Measurements from ENCODE around the gene FXYD1.

The FXYD1 gene

GRCh38 chr19:35165200-35166058, 26.8 kb downstream of the FXYD1 start:
- DNase-seq, result no peak

GRCh38 chr19:35166100-35167063, 27.8 kb downstream of the FXYD1 start:
- no peak for DNase-seq

DNA sequence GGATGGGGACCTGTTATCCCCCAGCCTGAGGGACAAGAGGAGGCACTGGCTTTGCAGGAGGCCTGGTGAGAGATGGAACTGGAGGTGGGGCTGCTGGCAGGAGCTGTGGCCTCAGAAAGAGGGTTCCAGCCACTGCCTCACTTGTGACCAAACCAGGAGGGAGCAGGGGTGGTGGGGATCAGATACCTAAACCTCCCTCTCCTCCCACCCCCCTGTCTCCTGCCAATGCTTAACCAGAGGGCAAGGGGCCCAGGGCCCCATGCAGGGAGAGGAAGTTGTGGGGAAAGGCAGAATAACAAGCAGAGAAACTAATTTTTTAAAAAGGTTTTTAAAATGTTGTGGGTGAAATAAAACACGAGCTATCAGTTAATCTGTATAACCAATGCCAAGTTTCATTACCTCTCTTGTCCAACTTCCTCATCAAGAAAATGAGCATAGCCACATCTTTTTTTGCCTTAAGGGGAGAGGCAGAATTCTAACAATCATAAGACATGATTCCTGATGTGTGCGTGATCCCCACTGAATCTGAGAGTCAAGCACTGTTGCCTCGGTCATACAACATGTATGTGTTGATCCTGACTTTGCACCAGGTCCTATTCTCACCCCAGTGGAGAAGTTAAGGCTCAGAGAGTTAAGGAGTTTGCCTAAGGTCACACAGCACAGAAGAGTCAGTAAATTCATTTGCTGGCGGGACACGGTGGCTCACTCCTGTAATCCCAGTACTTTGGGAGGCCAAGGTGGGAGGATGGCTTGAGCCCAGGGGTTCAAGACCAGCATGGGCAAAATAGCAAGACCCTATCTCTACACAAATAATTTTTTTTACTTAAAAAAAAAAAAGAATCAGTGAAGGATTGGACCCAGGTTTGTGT, 28.9 kb downstream of the FXYD1 start:
- DNase-seq, result no peak

- DNase-seq, result no peak
These were observed 29.6 kb downstream of the FXYD1 start for GRCh38 chr19:35168196-35168595.

DNA sequence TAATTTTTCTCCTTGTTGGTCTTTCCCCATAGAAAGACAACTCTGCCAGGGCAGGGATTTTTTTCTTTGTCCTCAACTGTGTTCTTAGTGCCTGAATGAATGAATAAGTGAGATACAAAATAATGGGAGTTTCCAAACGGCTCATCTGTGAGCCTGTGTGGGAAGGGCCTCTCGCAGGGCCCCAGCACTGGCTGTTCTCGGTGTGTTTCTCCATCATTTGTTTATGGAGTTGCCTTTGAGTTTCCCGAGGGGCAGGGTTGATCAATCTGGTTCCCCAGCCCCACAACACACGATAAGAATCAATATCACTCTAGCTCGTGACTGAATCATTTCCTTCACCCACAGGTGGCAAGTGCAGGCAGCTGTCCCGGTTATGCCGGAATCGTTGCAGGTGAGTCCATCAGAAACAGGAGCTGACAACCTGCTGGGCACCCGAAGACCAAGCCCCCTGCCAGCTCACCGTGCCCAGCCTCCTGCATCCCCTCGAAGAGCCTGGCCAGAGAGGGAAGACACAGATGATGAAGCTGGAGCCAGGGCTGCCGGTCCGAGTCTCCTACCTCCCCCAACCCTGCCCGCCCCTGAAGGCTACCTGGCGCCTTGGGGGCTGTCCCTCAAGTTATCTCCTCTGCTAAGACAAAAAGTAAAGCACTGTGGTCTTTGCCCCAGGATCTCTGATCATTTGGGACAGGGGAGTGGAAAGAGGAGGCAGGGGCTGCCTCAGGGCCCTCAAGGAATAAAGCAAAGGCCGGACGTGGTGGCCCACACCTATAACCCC, 30.8 kb downstream of the FXYD1 start:
- no peak for DNase-seq

DNA sequence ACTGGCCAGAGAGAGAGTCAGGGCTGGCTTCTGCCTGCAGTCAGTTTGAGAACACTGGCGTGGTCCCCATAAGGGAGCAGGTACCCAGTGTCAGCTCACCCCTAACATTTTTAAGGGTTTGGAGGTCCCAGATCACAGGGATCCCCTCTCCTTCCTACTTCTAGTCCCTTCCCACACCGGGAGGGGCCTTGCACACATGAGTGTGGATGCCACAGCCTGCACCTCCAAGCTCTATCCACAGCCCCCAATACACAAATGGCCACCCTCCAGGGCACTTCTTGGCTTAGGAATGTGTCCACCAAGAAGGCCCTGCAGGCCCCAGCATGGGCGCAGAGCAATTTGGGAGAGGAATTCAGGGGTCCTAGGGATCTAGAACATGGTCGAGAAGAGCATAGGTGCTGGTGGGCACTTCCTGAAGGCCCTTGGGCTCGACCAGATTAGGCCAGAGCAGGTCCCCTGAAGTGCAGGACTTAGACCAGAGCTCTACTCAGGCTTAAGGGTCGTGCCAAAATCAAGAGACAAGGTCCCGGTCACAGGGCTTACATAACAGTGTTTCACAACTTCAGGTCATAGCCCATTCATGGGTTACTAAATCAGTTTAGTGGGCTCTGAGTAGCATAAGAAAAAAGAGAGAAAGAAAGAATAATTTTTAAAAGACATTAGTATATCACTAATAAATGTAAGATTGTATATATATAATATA, 31.9 kb downstream of the FXYD1 start:
- no peak for DNase-seq

DNA sequence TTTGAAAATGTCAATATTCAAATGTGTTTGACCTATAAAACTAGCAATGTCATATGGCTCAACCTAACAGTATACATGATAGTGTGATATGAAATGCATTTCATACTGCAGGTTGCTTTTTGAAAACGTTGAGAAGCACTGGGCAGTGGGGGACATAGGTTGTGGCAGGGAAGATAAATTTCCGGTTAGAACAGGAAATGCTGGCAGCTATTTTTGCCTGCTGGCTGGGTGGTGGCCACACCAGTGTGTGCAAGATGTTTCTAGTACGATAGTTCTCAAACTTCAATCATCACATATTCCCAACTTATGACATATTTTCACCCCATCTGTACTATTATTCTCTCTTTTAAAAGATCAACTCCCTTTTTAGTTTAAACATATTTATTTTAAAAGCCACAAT, 33.1 kb downstream of the FXYD1 start:
- DNase-seq, result no peak

- no peak for DNase-seq
These were observed 35.6 kb downstream of the FXYD1 start for GRCh38 chr19:35174226-35174625.

- no peak for DNase-seq
These were observed 37.6 kb downstream of the FXYD1 start for GRCh38 chr19:35176181-35176570.

DNA sequence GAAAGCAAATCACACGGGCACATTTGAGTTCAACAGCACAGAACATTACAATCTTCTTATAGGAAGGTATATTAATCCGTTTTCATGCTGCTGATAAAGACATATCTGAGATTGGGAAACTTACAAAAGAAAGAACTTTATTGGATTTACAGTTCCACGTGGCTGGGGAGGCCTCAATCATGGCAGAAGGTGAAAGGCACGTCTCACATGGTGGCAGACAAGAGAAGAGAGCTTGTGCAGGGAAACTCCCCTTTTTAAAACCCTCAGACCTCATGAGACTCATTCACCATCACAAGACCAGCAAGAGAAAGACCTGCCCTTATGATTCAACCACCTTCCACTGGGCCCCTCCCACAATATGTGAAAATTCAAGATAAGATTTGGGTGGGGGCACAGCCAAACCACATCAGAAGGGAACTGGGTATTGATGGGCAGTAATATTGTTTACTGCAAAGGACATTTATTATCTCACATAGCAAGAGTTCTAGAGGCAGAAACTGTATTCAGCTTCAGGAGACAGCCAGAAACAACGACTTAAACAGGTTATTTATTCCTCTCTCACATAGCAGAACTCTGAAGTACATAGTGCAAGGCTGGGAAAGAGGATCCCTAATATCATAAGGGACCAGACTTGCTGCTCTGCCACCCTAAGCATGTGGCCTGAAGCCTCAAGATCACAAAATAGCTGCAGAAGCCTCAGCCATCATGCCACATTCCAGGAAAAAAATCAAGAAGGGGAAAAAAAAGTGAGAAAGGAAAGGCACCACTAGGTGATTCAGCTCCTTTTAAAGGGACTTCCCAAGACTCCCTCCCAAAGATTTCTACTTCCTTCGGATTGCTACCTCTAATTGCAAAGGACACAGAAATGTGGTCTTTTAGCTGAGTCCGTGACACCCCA, 39.0 kb downstream of the FXYD1 start:
- no peak for DNase-seq

DNA sequence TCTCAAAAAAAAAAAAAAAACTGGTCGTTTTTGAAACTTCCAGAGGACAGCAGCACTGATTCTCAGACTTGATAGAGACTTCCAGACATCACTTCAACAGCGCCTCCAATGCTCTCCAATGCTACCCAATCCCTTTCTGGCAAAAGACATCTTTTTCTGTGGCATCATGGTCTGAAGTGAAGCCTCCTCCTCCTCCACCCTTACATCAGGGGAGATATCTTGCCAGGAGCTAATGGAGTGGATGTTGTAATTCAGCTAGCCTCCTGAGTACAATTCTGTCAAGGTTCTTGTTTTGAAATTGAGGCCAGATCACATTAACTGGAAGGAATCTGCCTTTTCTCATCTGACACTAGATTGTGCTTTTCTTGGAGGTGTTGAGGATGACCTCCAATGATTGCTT, 40.1 kb downstream of the FXYD1 start:
- DNase-seq, result no peak

DNA sequence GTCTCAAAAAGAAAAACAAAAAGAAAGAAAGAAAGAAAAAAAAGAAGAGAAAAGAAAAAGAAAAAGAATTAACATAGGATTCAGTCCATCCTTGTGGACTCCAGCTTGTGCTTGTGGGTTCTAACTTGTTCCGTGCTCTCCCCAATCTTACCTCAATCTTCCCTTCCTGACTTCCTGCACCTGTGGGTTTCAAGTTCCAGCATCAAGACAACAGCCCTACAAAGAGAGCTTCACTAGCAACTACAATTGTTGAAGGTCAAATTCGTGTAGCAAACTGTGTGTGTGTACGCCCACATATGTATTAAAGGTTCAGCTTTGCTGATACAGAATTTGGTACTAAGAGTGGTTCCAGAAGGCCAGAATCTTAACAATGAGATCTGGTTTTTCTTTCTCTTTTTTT, 41.2 kb downstream of the FXYD1 start:
- no peak for DNase-seq

DNA sequence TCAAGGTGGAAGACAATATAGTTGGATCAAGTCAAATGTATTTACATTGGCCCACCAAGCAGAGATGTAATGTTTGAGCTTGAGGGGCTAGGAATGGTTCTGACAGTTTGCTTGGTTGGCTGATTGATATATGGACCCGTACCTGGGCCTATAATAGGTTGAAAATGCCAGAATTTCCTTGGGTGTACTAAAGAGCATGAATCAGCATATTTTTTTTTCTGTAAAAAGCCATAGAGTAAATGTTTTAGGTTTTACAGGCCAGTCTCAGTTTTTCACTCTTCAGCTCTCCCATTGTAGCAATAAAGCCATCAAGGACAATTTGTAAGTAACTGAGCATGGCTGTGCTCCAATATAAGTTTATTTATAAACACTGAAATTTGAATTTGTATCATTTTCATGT, 42.8 kb downstream of the FXYD1 start:
- DNase-seq, result no peak

- DNase-seq, result no peak
These were observed 45.6 kb downstream of the FXYD1 start for GRCh38 chr19:35184267-35184666.

DNA sequence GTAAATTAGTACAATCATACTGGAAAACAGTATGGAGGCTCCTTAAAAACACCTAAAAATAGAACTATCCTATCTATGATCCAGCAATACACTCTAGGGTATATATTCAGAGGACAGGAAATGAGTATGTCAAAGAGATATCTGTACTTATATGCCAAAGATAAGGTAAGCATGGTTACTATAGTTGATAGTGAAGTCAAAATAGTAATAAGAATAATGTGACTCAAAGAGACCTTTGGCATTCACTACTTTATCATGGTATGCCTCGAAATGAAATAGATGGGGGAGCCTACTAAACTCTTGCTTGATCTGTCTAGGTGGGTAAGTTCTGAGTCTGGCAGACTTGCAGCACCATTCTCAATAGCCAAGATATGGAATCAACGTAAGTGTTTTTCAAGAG, 46.3 kb downstream of the FXYD1 start:
- no peak for DNase-seq

Data from NCI-H1930 (cell line).